Osteoblast (primary cell): ENCODE measurements around the gene SH2D3A. TPM values are rescaled to one million over a fixed set of nuclear protein-coding genes. Genes with fewer than 3 reads are reported as not detected.

Experiments
- DNase-seq: peaks from one replicate; pipeline ENCODE4 v3.0.0; 2011; ENCODE audit warnings: low spot score, mixed read lengths; ENCODE audit not compliant: insufficient read length; ENCODE audit errors: missing footprints
- H2AFZ ChIP-seq: 2 replicates; pipeline ENCODE4 v1.6.0; 2011; ENCODE audit warnings: mild to moderate bottlenecking, low read length
- H3K27ac ChIP-seq: 2 replicates; pipeline ENCODE4 v1.5.1; 2011; ENCODE audit warnings: mild to moderate bottlenecking, low read depth, low read length, moderate library complexity
- H3K27me3 ChIP-seq: 2 replicates; pipeline ENCODE4 v1.6.0; 2012; ENCODE audit warnings: mild to moderate bottlenecking, control low read depth, inconsistent platforms, low read length, moderate library complexity; ENCODE audit not compliant: insufficient read depth
- H3K36me3 ChIP-seq: 2 replicates; pipeline ENCODE4 v1.5.1; 2011; ENCODE audit warnings: mild to moderate bottlenecking, low read length, control low read depth, moderate library complexity; ENCODE audit not compliant: insufficient read depth
- H3K4me1 ChIP-seq: 2 replicates; pipeline ENCODE4 v1.5.1; 2011; ENCODE audit warnings: mild to moderate bottlenecking, low read length, control low read depth, moderate library complexity; ENCODE audit not compliant: insufficient read depth
- H3K4me2 ChIP-seq: 2 replicates; pipeline ENCODE4 v1.6.0; 2011; ENCODE audit warnings: mild to moderate bottlenecking, low read length; ENCODE audit not compliant: insufficient read depth
- H3K4me3 ChIP-seq: fragments of 200-600 bp; sonication (generic); 3 replicates; pipeline ENCODE4 v1.5.1; 2012; ENCODE audit warnings: mild to moderate bottlenecking, low read length, inconsistent platforms; ENCODE audit not compliant: insufficient read depth
- H3K79me2 ChIP-seq: 2 replicates; pipeline ENCODE4 v1.6.0; 2012; ENCODE audit warnings: mild to moderate bottlenecking, low read length, control low read depth, inconsistent platforms; ENCODE audit not compliant: insufficient read depth
- H3K9me3 ChIP-seq: 2 replicates; pipeline ENCODE4 v1.5.1; 2011; ENCODE audit warnings: low read depth, low read length, control low read depth
- H4K20me1 ChIP-seq: 2 replicates; pipeline ENCODE4 v1.6.0; 2012; ENCODE audit warnings: mild to moderate bottlenecking, low read length, control low read depth; ENCODE audit not compliant: insufficient read depth
- total RNA-seq: library from RNA; depleted of rRNA; stranded (reverse); fragments of >200 nt; gene quantifications from 2 replicates; pipeline ENCODE4 v1.2.3, GENCODE V29; 2012
- TF ChIP-seq, protein P1 (sequence below): IDR thresholded peaks from 2 replicates; pipeline ENCODE4 v1.5.1; 2011; ENCODE audit warnings: mild to moderate bottlenecking, low read depth, low read length, moderate library complexity; ENCODE audit errors: extremely low read depth

Gene SH2D3A
- total RNA-seq, 1 donor: not detected

DNA sequence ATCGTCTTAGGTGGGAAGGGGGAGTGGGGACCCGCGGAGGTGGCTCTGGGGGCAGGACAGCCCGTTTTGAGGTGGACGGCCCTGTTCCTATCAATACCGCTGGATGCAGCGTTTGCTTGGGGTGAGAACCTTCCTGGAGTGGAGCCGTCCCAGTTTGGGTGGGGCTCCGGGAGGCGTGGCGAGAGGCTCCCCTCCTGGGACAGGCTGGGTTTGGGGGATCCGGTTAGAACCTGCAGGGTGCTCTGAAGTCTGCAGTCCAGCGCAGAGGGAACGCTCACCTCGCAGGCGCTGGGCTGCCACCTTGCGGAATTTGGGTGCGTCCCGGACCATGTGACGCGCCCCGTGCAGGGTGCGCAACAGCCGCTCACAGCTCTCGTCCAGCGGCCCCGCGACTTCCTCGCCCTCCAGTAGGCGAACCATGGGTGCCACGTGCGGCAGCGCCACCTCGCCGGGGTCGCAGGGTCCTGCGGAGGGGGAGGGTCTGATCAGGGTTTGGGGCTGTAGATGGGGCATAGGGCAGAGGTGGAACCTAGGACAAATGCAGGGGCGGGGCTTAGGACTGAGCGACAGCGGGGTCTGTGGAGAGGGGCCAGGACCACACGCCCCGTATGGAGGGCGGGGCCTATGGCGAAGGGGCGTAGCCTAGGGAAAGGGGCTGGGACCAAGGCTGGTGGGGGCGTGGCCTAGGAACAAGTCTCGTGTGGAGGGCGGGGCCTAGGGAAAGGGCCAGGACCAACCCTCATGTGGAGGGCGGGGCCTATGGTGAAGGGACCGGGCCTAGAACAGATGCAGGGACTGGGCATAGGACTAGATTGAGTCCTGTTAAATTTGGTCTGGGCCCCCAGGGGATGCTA, 13.8 kb downstream of the SH2D3A start:
- Histone ChIP-seq H3K4me2 (peak overlapping the region; percentile 81), H3K36me3 (peaks cover 27% of the 10 kb centered on the region), H4K20me1 (peaks cover 3% of the 10 kb centered on the region), H3K79me2 (no peaks in the 10 kb centered on the region), H3K27me3 (no peaks in the 10 kb centered on the region), H3K9me3 (no peaks in the 10 kb centered on the region), H3K4me1 (peaks cover 5% of the 10 kb centered on the region), H2AFZ (peak overlapping the region; percentile 41), H3K27ac (no peak overlapping the region), H3K4me3 (peak overlapping the region; percentile 62)
- peak; percentile 96 for DNase-seq
- TF ChIP-seq, protein P1, sequence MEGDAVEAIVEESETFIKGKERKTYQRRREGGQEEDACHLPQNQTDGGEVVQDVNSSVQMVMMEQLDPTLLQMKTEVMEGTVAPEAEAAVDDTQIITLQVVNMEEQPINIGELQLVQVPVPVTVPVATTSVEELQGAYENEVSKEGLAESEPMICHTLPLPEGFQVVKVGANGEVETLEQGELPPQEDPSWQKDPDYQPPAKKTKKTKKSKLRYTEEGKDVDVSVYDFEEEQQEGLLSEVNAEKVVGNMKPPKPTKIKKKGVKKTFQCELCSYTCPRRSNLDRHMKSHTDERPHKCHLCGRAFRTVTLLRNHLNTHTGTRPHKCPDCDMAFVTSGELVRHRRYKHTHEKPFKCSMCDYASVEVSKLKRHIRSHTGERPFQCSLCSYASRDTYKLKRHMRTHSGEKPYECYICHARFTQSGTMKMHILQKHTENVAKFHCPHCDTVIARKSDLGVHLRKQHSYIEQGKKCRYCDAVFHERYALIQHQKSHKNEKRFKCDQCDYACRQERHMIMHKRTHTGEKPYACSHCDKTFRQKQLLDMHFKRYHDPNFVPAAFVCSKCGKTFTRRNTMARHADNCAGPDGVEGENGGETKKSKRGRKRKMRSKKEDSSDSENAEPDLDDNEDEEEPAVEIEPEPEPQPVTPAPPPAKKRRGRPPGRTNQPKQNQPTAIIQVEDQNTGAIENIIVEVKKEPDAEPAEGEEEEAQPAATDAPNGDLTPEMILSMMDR: peak; percentile 29

DNA sequence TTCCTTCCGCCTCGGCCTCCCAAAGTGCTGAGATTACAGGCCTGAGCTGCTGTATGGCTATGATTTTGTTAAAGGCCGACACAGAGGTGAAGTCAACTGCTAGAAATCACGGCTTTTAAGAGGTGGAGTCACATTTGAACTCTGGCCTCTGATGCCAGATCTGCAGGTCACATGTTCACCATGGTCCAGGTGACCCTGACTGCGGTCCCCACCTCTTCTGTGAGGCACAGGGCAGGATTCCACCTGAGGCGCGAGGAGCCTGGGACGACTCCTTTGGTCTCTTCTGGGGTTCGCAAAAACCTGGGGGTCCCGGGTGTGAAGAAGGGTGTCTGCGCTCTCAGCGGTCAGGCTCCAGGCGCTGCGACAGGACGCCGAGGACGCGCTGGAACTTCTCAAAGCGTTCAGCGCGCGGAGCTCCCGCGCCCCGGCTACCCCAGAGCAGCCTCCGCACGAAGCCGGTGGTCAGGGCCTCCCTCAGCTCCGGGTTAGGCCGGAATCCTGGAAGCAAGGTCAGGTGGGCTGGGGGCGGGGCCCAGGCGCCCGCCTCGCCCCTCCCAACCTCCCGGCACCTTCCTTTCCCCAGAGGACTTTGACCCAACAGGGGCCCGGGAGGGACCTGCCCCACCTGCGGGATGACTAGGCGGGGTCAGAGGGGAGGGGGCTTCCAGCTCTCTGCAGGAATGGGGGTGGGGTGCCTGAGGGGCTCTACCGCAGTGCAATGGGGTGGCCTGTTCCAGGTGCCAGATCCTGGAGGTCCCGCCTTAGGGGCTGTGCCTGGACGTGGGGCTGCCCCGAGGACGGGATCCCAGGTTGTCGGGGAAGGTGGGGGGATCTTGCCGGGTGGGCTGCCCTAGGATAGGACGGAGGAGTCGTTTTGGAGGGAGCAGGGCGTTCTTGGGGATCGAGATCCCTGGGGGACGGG, 14.7 kb downstream of the SH2D3A start:
- no peaks in the 10 kb centered on the region for H3K27me3 ChIP-seq
- no peak overlapping the region for H3K27ac ChIP-seq
- peaks cover 36% of the 10 kb centered on the region for H3K36me3 ChIP-seq
- H2AFZ ChIP-seq: no peak overlapping the region
- H3K4me3 ChIP-seq: peak overlapping the region; percentile 62
- peaks cover 3% of the 10 kb centered on the region for H4K20me1 ChIP-seq
- peak overlapping the region; percentile 81 for H3K4me2 ChIP-seq
- H3K4me1 ChIP-seq: peaks cover 5% of the 10 kb centered on the region
- H3K79me2 ChIP-seq: no peaks in the 10 kb centered on the region
- peak; percentile 74 for DNase-seq
- TF ChIP-seq, protein P1: no peak
- H3K9me3 ChIP-seq: no peaks in the 10 kb centered on the region

DNA sequence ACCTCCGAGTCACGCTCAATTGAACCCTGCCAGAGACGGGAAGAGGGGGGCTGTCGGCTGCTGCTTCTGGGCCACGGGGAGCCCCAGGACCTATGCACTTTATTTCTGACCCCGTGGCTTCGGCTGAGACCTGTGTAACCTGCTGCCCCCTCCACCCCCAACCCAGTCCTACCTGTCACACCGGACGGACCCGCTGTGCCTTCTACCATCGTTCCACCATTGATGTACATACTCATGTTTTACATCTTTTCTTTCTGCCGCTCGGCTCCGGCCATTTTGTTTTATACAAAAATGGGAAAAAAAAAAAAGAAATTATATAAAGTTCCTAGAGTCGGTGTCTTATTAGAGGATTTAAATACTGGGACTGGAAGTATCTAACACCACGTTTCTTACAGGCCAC, 16.0 kb downstream of the SH2D3A start:
- H3K4me2 ChIP-seq: no peak overlapping the region
- no peaks in the 10 kb centered on the region for H3K79me2 ChIP-seq
- no peak overlapping the region for H2AFZ ChIP-seq
- no peaks in the 10 kb centered on the region for H3K27me3 ChIP-seq
- H3K27ac ChIP-seq: no peak overlapping the region
- H3K36me3 ChIP-seq: peaks cover 49% of the 10 kb centered on the region
- H3K4me3 ChIP-seq: no peak overlapping the region
- peak; percentile 39 for DNase-seq
- TF ChIP-seq, protein P1: no peak
- H3K4me1 ChIP-seq: peaks cover 5% of the 10 kb centered on the region
- peaks cover 4% of the 10 kb centered on the region for H4K20me1 ChIP-seq
- no peaks in the 10 kb centered on the region for H3K9me3 ChIP-seq
